Neural progenitor cell (in vitro differentiated cells): ENCODE measurements around the gene APH1B. TPM values are rescaled to one million over a fixed set of nuclear protein-coding genes. Genes with fewer than 3 reads are reported as not detected.

Source experiments
- DNase-seq: peaks from one replicate; pipeline ENCODE4 v3.0.0-alpha.2; 2016; ENCODE audit warnings: low spot score
- H2AFZ ChIP-seq: fragments of 200-600 bp; sonication (generic); replicated peaks from 2 replicates; pipeline ENCODE4 v1.6.1; 2016; ENCODE audit warnings: antibody characterized with exemption
- H3F3A ChIP-seq: fragments of 200-600 bp; sonication (generic); 2 replicates; pipeline ENCODE4 v1.6.1; 2016; ENCODE audit warnings: antibody characterized with exemption, low read depth
- H3K27ac ChIP-seq: fragments of 200-600 bp; sonication (generic); 2 replicates; pipeline ENCODE4 v1.5.1; 2016; ENCODE audit warnings: mild to moderate bottlenecking
- H3K27me3 ChIP-seq: fragments of 200-600 bp; sonication (generic); 2 replicates; pipeline ENCODE4 v1.6.1; 2016; ENCODE audit warnings: mild to moderate bottlenecking, moderate library complexity
- H3K36me3 ChIP-seq: fragments of 200-600 bp; sonication (generic); 2 replicates; pipeline ENCODE4 v1.5.1; 2016
- H3K4me1 ChIP-seq: fragments of 200-600 bp; sonication (generic); 2 replicates; pipeline ENCODE4 v1.6.1; 2016; ENCODE audit warnings: mixed run types
- H3K4me2 ChIP-seq: fragments of 200-600 bp; sonication (generic); 2 replicates; pipeline ENCODE4 v1.6.1; 2016
- H3K4me3 ChIP-seq: fragments of 200-600 bp; sonication (generic); 2 replicates; pipeline ENCODE4 v1.5.1; 2016
- H3K79me2 ChIP-seq: fragments of 200-600 bp; sonication (generic); 2 replicates; pipeline ENCODE4 v1.6.1; 2016; ENCODE audit warnings: low read depth
- H3K9ac ChIP-seq: fragments of 200-600 bp; sonication (generic); 2 replicates; pipeline ENCODE4 v1.6.1; 2016
- H3K9me3 ChIP-seq: fragments of 200-600 bp; sonication (generic); 2 replicates; pipeline ENCODE4 v1.5.1; 2016; ENCODE audit warnings: low read depth
- H4K20me1 ChIP-seq: fragments of 200-600 bp; sonication (generic); 2 replicates; pipeline ENCODE4 v1.6.1; 2016; ENCODE audit warnings: low read depth
- H3K27ac Mint-ChIP-seq: 3 replicates; pipeline ENCODE4 v1.8.0; 2021; ENCODE audit warnings: mixed read lengths
- H3K27me3 Mint-ChIP-seq: 2 replicates; pipeline ENCODE4 v1.8.0; 2022; ENCODE audit warnings: low read depth, mild to moderate bottlenecking, inconsistent platforms, moderate library complexity, mixed read lengths; ENCODE audit not compliant: insufficient read depth
- H3K36me3 Mint-ChIP-seq: 3 replicates; pipeline ENCODE4 v1.8.0; 2021; ENCODE audit warnings: mixed read lengths
- H3K4me1 Mint-ChIP-seq: 3 replicates; pipeline ENCODE4 v1.8.0; 2021; ENCODE audit warnings: mixed read lengths
- H3K4me3 Mint-ChIP-seq: 3 replicates; pipeline ENCODE4 v1.8.0; 2021; ENCODE audit warnings: mild to moderate bottlenecking, moderate library complexity, mixed read lengths
- H3K9me3 Mint-ChIP-seq: 3 replicates; pipeline ENCODE4 v1.8.0; 2020; ENCODE audit warnings: mixed read lengths
- EZH2 ChIP-seq: fragments of 200-600 bp; sonication (generic); IDR thresholded peaks from 2 replicates; pipeline ENCODE4 v1.6.1; 2017; ENCODE audit warnings: antibody characterized with exemption, mild to moderate bottlenecking, moderate library complexity
- EZH2phosphoT487 ChIP-seq: fragments of 200-600 bp; sonication (generic); IDR thresholded peaks from 2 replicates; pipeline ENCODE4 v1.6.1; 2017; ENCODE audit warnings: antibody characterized with exemption
- total RNA-seq: library from RNA; depleted of rRNA; stranded (reverse); fragments of >200 nt; gene quantifications from 2 replicates; pipeline ENCODE4 v1.2.3, GENCODE V29; 2015; ENCODE audit warnings: low replicate concordance
- TF ChIP-seq, protein P1 (sequence below): fragments of 200-600 bp; sonication (generic); IDR thresholded peaks from 2 replicates; pipeline ENCODE4 v1.5.1; 2017; ENCODE audit warnings: antibody characterized with exemption, mild to moderate bottlenecking

APH1B gene
- total RNA-seq, 1 donor from 2014 or later: 4.0 TPM

DNA sequence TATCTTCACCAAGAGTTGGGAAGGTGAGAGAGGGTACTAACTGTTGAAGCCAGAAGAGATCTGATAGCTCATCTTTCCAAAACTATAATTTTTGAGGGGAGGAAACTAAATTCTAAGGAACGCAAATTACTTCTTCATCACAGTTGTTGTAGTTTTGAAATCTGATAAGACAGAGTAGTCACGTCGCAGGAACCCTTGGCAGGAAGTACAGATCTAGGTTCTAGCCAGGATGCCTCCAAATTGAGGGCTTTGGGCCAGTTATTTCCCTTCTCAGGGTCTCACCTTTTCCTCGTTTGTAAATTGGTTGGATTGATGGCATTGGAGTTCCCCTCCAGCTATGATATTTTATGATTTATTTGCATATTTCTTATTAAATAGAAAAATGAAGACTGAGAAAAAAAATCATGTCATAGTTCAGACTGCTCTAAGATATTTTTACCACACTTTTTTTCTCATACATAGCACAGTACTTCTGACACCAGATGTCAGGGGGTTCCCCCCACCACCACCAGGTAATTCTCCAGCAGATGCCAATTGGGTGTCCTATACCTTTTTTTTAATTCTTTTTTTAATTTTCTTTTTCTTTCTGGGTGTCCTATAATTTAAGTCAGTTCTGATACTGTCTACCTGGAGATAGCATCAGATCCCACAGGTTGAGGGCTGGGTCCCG is 32.3 kb upstream of the APH1B start:
- Histone ChIP-seq H3K27me3 (no peaks in the 10 kb centered on the region), H4K20me1 (no peaks in the 10 kb centered on the region), H3K27ac (peak overlapping the region; percentile 26), H3K4me3 (no peak overlapping the region), H2AFZ (no peak overlapping the region), H3F3A (no peaks in the 10 kb centered on the region), H3K36me3 (no peaks in the 10 kb centered on the region), H3K4me1 (peaks cover 6% of the 10 kb centered on the region), H3K9me3 (peaks cover 5% of the 10 kb centered on the region), H3K9ac (no peak overlapping the region), H3K4me2 (no peak overlapping the region), H3K79me2 (peaks cover 22% of the 10 kb centered on the region)
- no peak overlapping the region for H3K27ac Mint-ChIP-seq
- H3K4me3 Mint-ChIP-seq: no peak overlapping the region
- H3K4me1 Mint-ChIP-seq: peaks cover 11% of the 10 kb centered on the region
- peaks cover 35% of the 10 kb centered on the region for H3K9me3 Mint-ChIP-seq
- peaks cover 62% of the 10 kb centered on the region for H3K36me3 Mint-ChIP-seq
- peaks cover 4% of the 10 kb centered on the region for H3K27me3 Mint-ChIP-seq
- no peak for DNase-seq
- TF ChIP-seq, protein P1, sequence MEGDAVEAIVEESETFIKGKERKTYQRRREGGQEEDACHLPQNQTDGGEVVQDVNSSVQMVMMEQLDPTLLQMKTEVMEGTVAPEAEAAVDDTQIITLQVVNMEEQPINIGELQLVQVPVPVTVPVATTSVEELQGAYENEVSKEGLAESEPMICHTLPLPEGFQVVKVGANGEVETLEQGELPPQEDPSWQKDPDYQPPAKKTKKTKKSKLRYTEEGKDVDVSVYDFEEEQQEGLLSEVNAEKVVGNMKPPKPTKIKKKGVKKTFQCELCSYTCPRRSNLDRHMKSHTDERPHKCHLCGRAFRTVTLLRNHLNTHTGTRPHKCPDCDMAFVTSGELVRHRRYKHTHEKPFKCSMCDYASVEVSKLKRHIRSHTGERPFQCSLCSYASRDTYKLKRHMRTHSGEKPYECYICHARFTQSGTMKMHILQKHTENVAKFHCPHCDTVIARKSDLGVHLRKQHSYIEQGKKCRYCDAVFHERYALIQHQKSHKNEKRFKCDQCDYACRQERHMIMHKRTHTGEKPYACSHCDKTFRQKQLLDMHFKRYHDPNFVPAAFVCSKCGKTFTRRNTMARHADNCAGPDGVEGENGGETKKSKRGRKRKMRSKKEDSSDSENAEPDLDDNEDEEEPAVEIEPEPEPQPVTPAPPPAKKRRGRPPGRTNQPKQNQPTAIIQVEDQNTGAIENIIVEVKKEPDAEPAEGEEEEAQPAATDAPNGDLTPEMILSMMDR: no peak
- TF ChIP-seq EZH2phosphoT487 (no peak), EZH2 (no peak)

DNA sequence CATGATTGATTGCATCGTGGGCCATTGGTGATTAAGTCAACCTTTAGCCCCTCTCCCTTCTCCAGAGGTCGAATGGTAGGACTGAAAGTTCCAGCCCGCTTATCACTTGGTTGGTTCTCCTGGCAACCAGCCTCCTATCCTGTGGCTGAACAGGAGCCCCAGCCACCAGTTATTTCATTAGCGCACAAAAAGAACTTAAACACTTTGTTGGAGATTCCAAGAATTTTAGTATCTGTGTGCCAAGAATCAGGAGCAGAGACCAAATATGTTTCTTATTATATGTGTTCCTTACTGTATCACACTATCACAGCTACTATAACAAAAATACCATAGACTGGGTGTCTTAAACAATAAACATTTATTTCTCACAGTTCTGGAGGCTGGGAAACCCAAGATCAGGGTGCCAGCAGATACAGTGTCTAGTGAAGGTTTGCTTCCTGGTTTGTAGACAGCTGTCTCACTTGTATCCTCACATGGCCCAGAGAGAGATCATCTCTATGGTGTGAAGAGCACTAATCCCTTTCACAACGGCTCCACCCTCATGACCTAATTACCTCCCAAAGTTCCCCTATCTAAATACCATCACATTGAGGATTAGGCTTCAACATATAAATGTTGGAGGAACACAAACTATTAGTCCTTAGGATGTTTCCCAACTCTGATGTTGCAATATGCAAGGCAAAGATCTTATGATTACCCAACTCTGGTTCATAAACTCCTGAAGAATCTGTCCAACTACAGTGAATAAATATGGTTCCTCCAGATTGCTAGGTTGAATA is 30.5 kb upstream of the APH1B start:
- TF ChIP-seq EZH2 (no peak), EZH2phosphoT487 (no peak)
- TF ChIP-seq, protein P1: no peak
- DNase-seq: no peak
- Mint-ChIP-seq H3K27ac (no peak overlapping the region), H3K4me3 (no peak overlapping the region), H3K27me3 (peaks cover 4% of the 10 kb centered on the region), H3K9me3 (peaks cover 29% of the 10 kb centered on the region), H3K4me1 (peaks cover 10% of the 10 kb centered on the region), H3K36me3 (peaks cover 71% of the 10 kb centered on the region)
- Histone ChIP-seq H3K79me2 (peaks cover 4% of the 10 kb centered on the region), H3K36me3 (no peaks in the 10 kb centered on the region), H3K9me3 (peaks cover 5% of the 10 kb centered on the region), H2AFZ (no peak overlapping the region), H3K4me2 (no peak overlapping the region), H3K27ac (no peak overlapping the region), H4K20me1 (no peaks in the 10 kb centered on the region), H3K4me1 (peaks cover 6% of the 10 kb centered on the region), H3K4me3 (no peak overlapping the region), H3K9ac (no peak overlapping the region), H3F3A (no peaks in the 10 kb centered on the region), H3K27me3 (no peaks in the 10 kb centered on the region)

GRCh38 chr15:63250312-63250965 is 27.0 kb upstream of the APH1B start:
- peaks cover 8% of the 10 kb centered on the region for H3F3A ChIP-seq
- TF ChIP-seq, protein P1: no peak
- TF ChIP-seq EZH2phosphoT487 (no peak), EZH2 (no peak)
- H2AFZ ChIP-seq: no peak overlapping the region
- H3K27ac ChIP-seq: no peak overlapping the region
- H3K27ac Mint-ChIP-seq: no peak overlapping the region
- no peak overlapping the region for H3K4me3 Mint-ChIP-seq
- H4K20me1 ChIP-seq: peaks cover 1% of the 10 kb centered on the region
- H3K4me2 ChIP-seq: no peak overlapping the region
- H3K9me3 ChIP-seq: no peaks in the 10 kb centered on the region
- peaks cover 5% of the 10 kb centered on the region for H3K4me1 ChIP-seq
- peaks cover 26% of the 10 kb centered on the region for H3K4me1 Mint-ChIP-seq
- H3K9ac ChIP-seq: no peak overlapping the region
- no peaks in the 10 kb centered on the region for H3K79me2 ChIP-seq
- no peaks in the 10 kb centered on the region for H3K27me3 ChIP-seq
- H3K27me3 Mint-ChIP-seq: peaks cover 3% of the 10 kb centered on the region
- peaks cover 3% of the 10 kb centered on the region for H3K9me3 Mint-ChIP-seq
- DNase-seq: no peak
- H3K36me3 ChIP-seq: no peaks in the 10 kb centered on the region
- H3K4me3 ChIP-seq: no peak overlapping the region
- peaks cover 49% of the 10 kb centered on the region for H3K36me3 Mint-ChIP-seq
